CD4-positive, alpha-beta memory T cell (primary cell): ENCODE measurements around the gene CIB4. TPM values are rescaled to one million over a fixed set of nuclear protein-coding genes. Genes with fewer than 3 reads are reported as not detected.

Experiments
- CTCF ChIA-PET: fragments of 350-600 bp; sonication (Branson Sonifier 250); formaldehyde crosslinking; loops from one replicate; lab custom pipeline; 2021; ENCODE audit warnings: inconsistent platforms; ENCODE audit not compliant: partially characterized antibody; lab: Charles Lee
- POLR2A ChIA-PET: fragments of 350-600 bp; sonication (Branson Sonifier 250); formaldehyde crosslinking; loops from one replicate; lab custom pipeline; 2021; ENCODE audit not compliant: partially characterized antibody; lab: Charles Lee
- DNase-seq, 5 donors: peaks; one replicate each; pipeline versions ENCODE4 v3.0.0 to v3.0.0-alpha.2; 2020 to 2022; ENCODE audit warnings: mixed read lengths in 1 of 5
- H3K27ac ChIP-seq: one replicate; pipeline ENCODE4 v1.7.0; 2013; ENCODE audit warnings: low read depth, low read length
- H3K27me3 ChIP-seq: 2 replicates; pipeline ENCODE4 v1.7.0; 2013; ENCODE audit warnings: mild to moderate bottlenecking, low read length, moderate library complexity; ENCODE audit not compliant: insufficient read depth
- H3K36me3 ChIP-seq: 2 replicates; pipeline ENCODE4 v1.7.0; 2013; ENCODE audit warnings: mild to moderate bottlenecking, low read length, moderate library complexity; ENCODE audit not compliant: insufficient read depth
- H3K4me1 ChIP-seq: 2 replicates; pipeline ENCODE4 v1.7.0; 2013; ENCODE audit warnings: mild to moderate bottlenecking, low read length, moderate library complexity; ENCODE audit not compliant: insufficient read depth
- H3K4me3 ChIP-seq, 2 donors: one replicate each; pipeline ENCODE4 v1.7.0; 2013; ENCODE audit warnings: low read length in 2 of 2, mild to moderate bottlenecking in 1 of 2
- H3K9me3 ChIP-seq, 2 donors: one replicate each; pipeline ENCODE4 v1.7.0; 2013; ENCODE audit warnings: low read length in 2 of 2, control low read depth in 1 of 2; ENCODE audit not compliant: control insufficient read depth in 1 of 2
- H3K27ac Mint-ChIP-seq, 7 donors: one replicate each; pipeline ENCODE4 v1.8.0; 2020 to 2021; ENCODE audit warnings: mixed read lengths in 7 of 7, mild to moderate bottlenecking in 6 of 7, inconsistent platforms in 3 of 7, moderate library complexity in 3 of 7
- H3K27me3 Mint-ChIP-seq, 2 donors: one replicate each; pipeline ENCODE4 v1.8.0; 2020 to 2021; ENCODE audit warnings: mixed read lengths in 2 of 2
- H3K36me3 Mint-ChIP-seq, 2 donors: one replicate each; pipeline ENCODE4 v1.8.0; 2020 to 2021; ENCODE audit warnings: mixed read lengths in 2 of 2, inconsistent platforms in 1 of 2, mild to moderate bottlenecking in 1 of 2
- H3K4me1 Mint-ChIP-seq, 4 donors: one replicate each; pipeline ENCODE4 v1.8.0; 2020 to 2021; ENCODE audit warnings: mixed read lengths in 4 of 4, mild to moderate bottlenecking in 1 of 4
- H3K4me3 Mint-ChIP-seq, 8 donors: one replicate each; pipeline ENCODE4 v1.8.0; 2020 to 2021; ENCODE audit warnings: mixed read lengths in 8 of 8, mild to moderate bottlenecking in 7 of 8, moderate library complexity in 6 of 8, inconsistent platforms in 3 of 8
- H3K9me3 Mint-ChIP-seq, 8 donors: one replicate each; pipeline ENCODE4 v1.8.0; 2020 to 2021; ENCODE audit warnings: mixed read lengths in 8 of 8, mild to moderate bottlenecking in 5 of 8, inconsistent platforms in 3 of 8, moderate library complexity in 1 of 8
- intact Hi-C: fragments of 100-400 bp; cut with micrococcal nuclease; formaldehyde crosslinking; loops from one replicate; pipeline ENCODE4 v1.15.1; 2023
- polyA plus RNA-seq, 2 donors: library from polyadenylated mRNA; unstranded; fragments of 300-500 nt; fragmentation: Illumina TruSeq; gene quantifications; one replicate each; pipeline ENCODE4 v1.2.3, GENCODE V29; 2021
- total RNA-seq, 2 experiments: library from RNA; stranded (reverse); gene quantifications; one replicate each; pipeline ENCODE4 v1.2.3, GENCODE V29; 2021

The CIB4 gene
- total and polyA plus RNA-seq, 4 experiments from 2014 or later: not detected

GRCh38 chr2:26540306-26540705 is 100.9 kb downstream of the CIB4 start:
- POLR2A ChIA-PET: no interaction called here
- CTCF ChIA-PET: no interaction called here
- Histone ChIP-seq H3K4me3 (no peak overlapping the region), H3K27me3 (no peaks in the 10 kb centered on the region), H3K9me3 (no peaks in the 10 kb centered on the region), H3K4me1 (no peaks in the 10 kb centered on the region), H3K36me3 (no peaks in the 10 kb centered on the region), H3K27ac (no peak overlapping the region)
- no peaks in the 10 kb centered on the region for H3K36me3 Mint-ChIP-seq
- no peaks in the 10 kb centered on the region for H3K9me3 Mint-ChIP-seq
- H3K27me3 Mint-ChIP-seq: peaks cover 2 to 7% of the 10 kb centered on the region in 2 donors
- no peak for DNase-seq
- no peaks in the 10 kb centered on the region for H3K4me1 Mint-ChIP-seq
- H3K27ac Mint-ChIP-seq: no peak overlapping the region
- no peak overlapping the region for H3K4me3 Mint-ChIP-seq
- intact Hi-C loops: no loop called here

GRCh38 chr2:26537826-26538475 is 103.2 kb downstream of the CIB4 start:
- Histone ChIP-seq H3K27me3 (no peaks in the 10 kb centered on the region), H3K4me3 (no peak overlapping the region), H3K4me1 (no peaks in the 10 kb centered on the region), H3K9me3 (no peaks in the 10 kb centered on the region), H3K27ac (no peak overlapping the region), H3K36me3 (no peaks in the 10 kb centered on the region)
- intact Hi-C loops: no loop called here
- POLR2A ChIA-PET: no interaction called here
- CTCF ChIA-PET: no interaction called here
- Mint-ChIP-seq H3K4me1 (no peaks in the 10 kb centered on the region), H3K9me3 (no peaks in the 10 kb centered on the region), H3K27ac (no peak overlapping the region), H3K27me3 (peaks cover 2 to 6% of the 10 kb centered on the region in 2 donors), H3K36me3 (no peaks in the 10 kb centered on the region), H3K4me3 (no peak overlapping the region)
- DNase-seq: no peak

- H3K27ac ChIP-seq: no peak overlapping the region
- H3K36me3 ChIP-seq: no peaks in the 10 kb centered on the region
- H3K9me3 Mint-ChIP-seq: no peaks in the 10 kb centered on the region
- peaks cover 2 to 3% of the 10 kb centered on the region in 2 donors for H3K27me3 Mint-ChIP-seq
- no peaks in the 10 kb centered on the region for H3K36me3 Mint-ChIP-seq
- no peak overlapping the region for H3K4me3 Mint-ChIP-seq
- no peak overlapping the region for H3K4me3 ChIP-seq
- H3K27me3 ChIP-seq: no peaks in the 10 kb centered on the region
- DNase-seq: no peak
- ChIA-PET POLR2A (no interaction called here), CTCF (no interaction called here)
- H3K9me3 ChIP-seq: no peaks in the 10 kb centered on the region
- no peaks in the 10 kb centered on the region for H3K4me1 ChIP-seq
- intact Hi-C loops: no loop called here
- no peak overlapping the region for H3K27ac Mint-ChIP-seq
- H3K4me1 Mint-ChIP-seq: no peaks in the 10 kb centered on the region
Measured at GRCh38 chr2:26537069-26537825, 103.9 kb downstream of the CIB4 start.

- intact Hi-C loops: no loop called here
- Histone ChIP-seq H3K27ac (no peak overlapping the region), H3K9me3 (no peaks in the 10 kb centered on the region), H3K36me3 (no peaks in the 10 kb centered on the region), H3K27me3 (no peaks in the 10 kb centered on the region), H3K4me3 (no peak overlapping the region), H3K4me1 (no peaks in the 10 kb centered on the region)
- ChIA-PET CTCF (no interaction called here), POLR2A (no interaction called here)
- H3K4me1 Mint-ChIP-seq: no peaks in the 10 kb centered on the region
- no peaks in the 10 kb centered on the region for H3K36me3 Mint-ChIP-seq
- DNase-seq: no peak
- H3K27ac Mint-ChIP-seq: no peak overlapping the region
- H3K9me3 Mint-ChIP-seq: no peaks in the 10 kb centered on the region
- peaks cover 2 to 3% of the 10 kb centered on the region in 2 donors for H3K27me3 Mint-ChIP-seq
- H3K4me3 Mint-ChIP-seq: no peak overlapping the region
Measured at GRCh38 chr2:26536371-26537068, 104.6 kb downstream of the CIB4 start.

GRCh38 chr2:26535663-26536275 is 105.4 kb downstream of the CIB4 start:
- Mint-ChIP-seq H3K27ac (peak overlapping the region in 1 of 7 donors; percentile 6), H3K27me3 (peaks cover 2 to 3% of the 10 kb centered on the region in 2 donors), H3K4me3 (no peak overlapping the region), H3K36me3 (no peaks in the 10 kb centered on the region), H3K4me1 (no peaks in the 10 kb centered on the region), H3K9me3 (no peaks in the 10 kb centered on the region)
- Histone ChIP-seq H3K27me3 (no peaks in the 10 kb centered on the region), H3K4me1 (no peaks in the 10 kb centered on the region), H3K27ac (no peak overlapping the region), H3K9me3 (no peaks in the 10 kb centered on the region), H3K36me3 (no peaks in the 10 kb centered on the region), H3K4me3 (no peak overlapping the region)
- CTCF ChIA-PET: interaction anchor here (1.7 kb wide), 1 partner anchor 42 kb away, joined by 5 read pairs; no protein-coding TSS in a partner anchor
- POLR2A ChIA-PET: no interaction called here
- no peak for DNase-seq
- intact Hi-C loops: no loop called here

- no peaks in the 10 kb centered on the region for H3K36me3 Mint-ChIP-seq
- H3K27me3 Mint-ChIP-seq: peaks cover 2 to 5% of the 10 kb centered on the region in 2 donors
- intact Hi-C loops: no loop called here
- no peaks in the 10 kb centered on the region for H3K27me3 ChIP-seq
- CTCF ChIA-PET: interaction anchor here (1.7 kb wide), 1 partner anchor 42 kb away, joined by 5 read pairs; no protein-coding TSS in a partner anchor
- POLR2A ChIA-PET: no interaction called here
- no peak overlapping the region for H3K4me3 ChIP-seq
- H3K9me3 Mint-ChIP-seq: peaks cover 0 to 1% (median 0%) of the 10 kb centered on the region in 8 donors
- no peaks in the 10 kb centered on the region for H3K4me1 Mint-ChIP-seq
- no peaks in the 10 kb centered on the region for H3K4me1 ChIP-seq
- H3K9me3 ChIP-seq: no peaks in the 10 kb centered on the region
- no peak for DNase-seq
- no peak overlapping the region for H3K27ac ChIP-seq
- H3K27ac Mint-ChIP-seq: peak overlapping the region in 2 of 7 donors; percentile 6 to 12
- H3K36me3 ChIP-seq: no peaks in the 10 kb centered on the region
- no peak overlapping the region for H3K4me3 Mint-ChIP-seq
Measured at GRCh38 chr2:26534865-26535662, 106.1 kb downstream of the CIB4 start.
